Activated CD8-positive, alpha-beta memory T cell treated with anti-CD3 and anti-CD28 coated beads for 36 hours (primary cell): ENCODE measurements around the gene EMC8. TPM values are rescaled to one million over a fixed set of nuclear protein-coding genes. Genes with fewer than 3 reads are reported as not detected.

Source experiments
- CTCF ChIA-PET: fragments of 350-600 bp; sonication (Branson Sonifier 250); formaldehyde crosslinking; loops from one replicate; lab custom pipeline; 2021; ENCODE audit warnings: antibody characterized with exemption; lab: Charles Lee
- POLR2A ChIA-PET: fragments of 350-600 bp; sonication (Branson Sonifier 250); formaldehyde crosslinking; loops from one replicate; lab custom pipeline; 2021; ENCODE audit warnings: antibody characterized with exemption; lab: Charles Lee
- total RNA-seq, 2 experiments: library from RNA; stranded (reverse); gene quantifications; one replicate each; pipeline ENCODE4 v1.2.3, GENCODE V29; 2021

The EMC8 gene
- total RNA-seq, 2 experiments from 2014 or later, result 47.3 to 50.7 TPM

DNA sequence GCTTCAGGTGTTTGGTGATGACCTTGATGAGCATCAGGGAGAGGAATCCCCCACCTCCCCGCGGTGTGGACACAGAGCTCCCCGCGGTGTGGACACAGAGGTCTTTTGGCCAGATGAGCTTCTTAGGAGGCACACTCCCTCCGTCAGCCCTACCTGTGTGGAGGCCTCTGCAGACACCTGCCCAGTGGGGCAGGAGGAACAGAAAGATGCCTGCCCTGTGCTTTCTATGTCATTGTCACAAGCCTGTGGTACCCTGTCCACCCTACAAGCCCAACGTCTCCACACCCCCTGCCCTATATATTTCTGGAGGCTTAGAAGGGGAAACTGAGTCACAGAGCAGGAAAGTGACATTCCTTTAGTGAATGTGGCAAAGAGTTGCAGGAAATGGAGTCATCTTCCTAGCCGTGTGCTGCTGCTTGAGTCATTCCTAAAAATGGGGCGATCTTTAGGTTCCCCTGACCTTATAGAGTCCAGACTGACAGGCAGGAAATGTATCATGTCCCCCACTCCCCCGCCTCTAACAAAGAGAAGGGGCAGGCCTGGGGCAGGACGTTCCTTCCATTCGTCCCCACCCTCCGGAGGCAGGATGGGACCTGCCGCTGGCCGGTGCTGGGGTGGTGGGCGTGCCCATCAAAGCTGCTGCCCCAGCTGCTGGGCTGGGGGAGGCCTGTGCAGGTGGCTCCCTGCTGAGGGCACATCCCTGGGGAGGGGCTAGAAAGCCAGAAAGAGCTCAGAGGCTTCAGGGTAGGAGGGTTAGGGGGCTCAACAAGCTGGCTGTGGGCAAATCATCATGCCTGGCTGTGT is 47.4 kb downstream of the EMC8 start:
- POLR2A ChIA-PET, result no interaction called here
- CTCF ChIA-PET, result interaction anchor here (0.9 kb wide), 1 partner anchor 69 kb away, joined by 3 read pairs; no protein-coding TSS in a partner anchor

DNA sequence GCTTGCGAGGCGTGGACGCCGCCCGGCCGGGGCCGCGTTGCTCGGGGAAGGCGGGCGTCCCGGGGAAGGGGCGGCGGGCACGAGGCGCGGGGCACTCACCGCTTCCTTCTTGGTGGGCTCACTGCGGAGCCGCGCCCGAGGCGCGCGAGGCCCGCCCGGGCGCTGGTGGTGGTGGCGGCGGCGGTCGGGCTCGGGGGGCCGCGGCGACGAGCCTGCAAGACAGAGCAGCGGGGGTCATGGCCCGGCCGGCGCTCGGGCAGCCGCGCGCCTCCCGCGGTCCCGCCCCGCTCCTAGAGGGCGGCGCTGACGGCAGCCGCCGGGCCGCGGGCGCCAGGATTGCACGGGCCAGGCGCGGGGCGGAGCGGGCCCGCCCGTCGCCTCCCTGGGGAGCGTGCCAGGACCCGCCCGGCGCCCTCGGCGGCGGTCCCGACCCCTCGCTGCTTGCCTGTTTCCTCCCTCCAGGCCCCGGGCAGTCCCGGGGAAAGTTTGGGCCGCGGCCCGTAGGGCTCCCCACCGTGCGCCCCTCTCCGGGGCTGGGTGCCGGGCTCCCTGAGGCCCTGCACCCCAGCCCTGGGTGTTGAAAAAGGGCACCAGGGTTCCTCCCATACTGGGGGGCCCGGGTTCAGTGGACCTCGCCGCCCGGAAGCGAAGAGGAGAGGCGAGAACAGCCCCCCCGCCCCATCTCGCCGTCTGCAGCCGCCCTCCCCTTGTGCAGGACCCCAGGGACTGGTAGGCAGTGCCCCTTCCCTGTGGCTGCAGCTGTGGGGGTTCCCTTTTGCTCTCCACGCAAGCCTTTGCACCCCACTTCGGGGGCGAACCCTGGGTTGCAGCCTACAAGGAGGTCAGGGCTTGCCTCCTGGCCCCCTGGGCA is 48.3 kb downstream of the EMC8 start, which contains the start of gene C16orf74:
C16orf74 (minus strand) TSS at position 270 of the 871 bp plus-strand sequence. CDS start 15,879 bp downstream, outside the sequence.
- CTCF ChIA-PET, result no interaction called here
- POLR2A ChIA-PET, result no interaction called here

GRCh38 chr16:85750146-85750826 is 49.1 kb downstream of the EMC8 start:
- ChIA-PET POLR2A (no interaction called here), CTCF (no interaction called here)

- POLR2A ChIA-PET, result no interaction called here
- CTCF ChIA-PET, result no interaction called here
Measured at GRCh38 chr16:85749771-85750145, 49.6 kb downstream of the EMC8 start.

GRCh38 chr16:85746460-85747215 is 52.7 kb downstream of the EMC8 start:
- ChIA-PET POLR2A (no interaction called here), CTCF (interaction anchor here (0.7 kb wide), 1 partner anchor 29 kb away, joined by 3 read pairs; no protein-coding TSS in a partner anchor)

GRCh38 chr16:85738923-85739715 is 60.2 kb downstream of the EMC8 start:
- ChIA-PET POLR2A (no interaction called here), CTCF (interaction anchor here (0.8 kb wide), 1 partner anchor 268 kb away, joined by 3 read pairs; no protein-coding TSS in a partner anchor)

DNA sequence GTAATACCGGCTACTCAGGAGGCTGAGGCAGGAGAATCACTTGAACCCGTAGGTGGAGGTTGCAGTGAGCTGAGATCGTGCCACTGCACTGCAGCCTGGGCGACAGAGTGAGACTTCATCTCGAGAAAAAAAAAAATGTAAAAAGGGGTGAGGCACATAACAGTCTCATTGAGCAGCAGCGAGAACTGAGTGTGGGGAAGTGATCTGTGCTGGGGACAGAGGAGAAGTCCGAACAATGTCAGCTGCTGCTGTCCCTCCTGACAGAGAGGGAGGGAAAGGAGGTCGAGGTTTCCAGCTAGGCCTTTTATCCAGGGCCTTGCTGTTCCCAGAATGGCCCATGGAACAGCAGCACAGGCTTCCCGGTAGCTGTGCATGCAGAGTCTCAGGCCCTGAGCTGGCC is 62.4 kb downstream of the EMC8 start:
- ChIA-PET POLR2A (no interaction called here), CTCF (interaction anchor here (0.8 to 3.0 kb wide), 2 partner anchors 20 to 246 kb away, joined by 3 to 16 read pairs; no protein-coding TSS in a partner anchor)

- ChIA-PET POLR2A (interaction anchor here (0.7 kb wide), 1 partner anchor 285 kb away, joined by 4 read pairs; no protein-coding TSS in a partner anchor), CTCF (interaction anchor here (3.0 kb wide), 1 partner anchor 19 kb away, joined by 16 read pairs; no protein-coding TSS in a partner anchor)
Measured at GRCh38 chr16:85735946-85736345, 63.4 kb downstream of the EMC8 start.

DNA sequence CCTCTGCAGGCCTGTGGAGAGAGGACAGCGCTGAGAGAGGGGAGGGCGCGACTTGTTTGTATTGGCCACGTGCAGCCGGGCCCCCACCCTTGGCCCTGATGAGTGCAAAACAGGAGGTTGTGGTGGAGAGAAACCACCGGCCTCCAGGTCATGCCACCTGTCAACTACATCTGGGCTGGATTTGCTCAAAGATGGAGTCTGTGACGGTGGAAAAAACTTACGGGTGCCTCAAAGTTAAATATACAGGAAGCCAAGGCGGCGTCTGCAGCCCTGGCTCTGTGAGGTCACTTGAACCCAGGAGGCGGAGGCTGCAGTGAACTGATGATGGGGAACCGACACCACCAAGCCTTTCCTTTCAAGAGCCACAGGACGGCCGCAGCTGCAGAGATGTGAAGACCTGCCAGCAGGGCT is 64.1 kb downstream of the EMC8 start:
- CTCF ChIA-PET, result no interaction called here
- POLR2A ChIA-PET, result interaction anchor here (0.7 kb wide), 1 partner anchor 284 kb away, joined by 4 read pairs; no protein-coding TSS in a partner anchor

GRCh38 chr16:85734311-85735017 is 64.9 kb downstream of the EMC8 start:
- POLR2A ChIA-PET, result no interaction called here
- CTCF ChIA-PET, result interaction anchor here (0.7 kb wide), 1 partner anchor 14 kb away, joined by 5 read pairs; no protein-coding TSS in a partner anchor

- CTCF ChIA-PET, result interaction anchor here (0.7 kb wide), 1 partner anchor 14 kb away, joined by 5 read pairs; no protein-coding TSS in a partner anchor
- POLR2A ChIA-PET, result no interaction called here
Measured at GRCh38 chr16:85733839-85734170, 65.5 kb downstream of the EMC8 start.

DNA sequence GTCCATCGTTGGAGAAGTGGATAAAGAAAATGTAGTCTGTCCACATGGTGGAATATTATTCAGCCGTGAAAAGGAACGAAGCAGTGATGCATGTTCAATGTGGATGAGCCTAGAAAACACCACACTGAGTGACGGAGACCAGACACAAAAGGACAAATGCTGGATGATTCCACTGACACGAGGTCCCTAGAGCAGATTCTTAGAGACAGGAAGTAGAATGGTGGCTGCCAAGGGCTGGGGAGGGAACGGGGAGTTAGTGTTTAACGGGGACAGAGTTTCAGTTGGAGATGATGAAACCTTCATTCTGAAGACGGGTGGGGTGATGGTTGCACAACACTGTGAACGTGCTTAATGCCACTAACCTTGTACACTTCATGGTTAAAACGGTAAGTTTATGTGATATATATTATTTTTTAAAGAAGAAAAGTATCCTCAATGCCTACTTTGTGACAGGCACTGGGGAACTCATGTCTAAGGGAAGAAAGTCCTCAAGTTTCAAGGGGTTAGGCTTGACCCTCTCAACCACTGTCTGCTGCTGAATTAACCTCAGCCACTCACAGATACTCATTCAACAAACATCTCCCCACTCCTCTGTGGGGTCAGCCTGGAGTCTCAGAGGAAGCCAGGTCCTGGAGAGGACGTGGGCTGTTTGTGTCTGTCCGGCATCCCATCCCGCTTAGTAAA is 66.0 kb downstream of the EMC8 start:
- ChIA-PET CTCF (no interaction called here), POLR2A (no interaction called here)

- POLR2A ChIA-PET, result no interaction called here
- CTCF ChIA-PET, result interaction anchor here (1.1 kb wide), 1 partner anchor 9 kb away, joined by 3 read pairs; no protein-coding TSS in a partner anchor
Measured at GRCh38 chr16:85731179-85731578, 68.2 kb downstream of the EMC8 start.

DNA sequence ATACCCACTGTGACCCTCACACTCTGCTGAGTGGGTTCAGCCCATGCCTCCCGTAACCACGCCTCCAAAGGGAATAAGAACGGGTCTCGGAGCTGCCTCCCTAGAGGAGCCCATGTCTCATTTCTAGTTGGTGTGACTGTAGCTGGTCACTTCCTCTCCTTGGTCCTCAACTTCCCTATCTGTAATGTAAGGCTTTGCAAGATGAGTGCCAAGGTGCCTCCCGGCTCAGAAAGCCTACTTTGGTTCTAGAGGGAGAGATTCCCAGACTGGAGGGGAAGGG is 69.2 kb downstream of the EMC8 start:
- CTCF ChIA-PET, result interaction anchor here (0.9 kb wide), 1 partner anchor 10 kb away, joined by 3 read pairs; no protein-coding TSS in a partner anchor
- POLR2A ChIA-PET, result no interaction called here

DNA sequence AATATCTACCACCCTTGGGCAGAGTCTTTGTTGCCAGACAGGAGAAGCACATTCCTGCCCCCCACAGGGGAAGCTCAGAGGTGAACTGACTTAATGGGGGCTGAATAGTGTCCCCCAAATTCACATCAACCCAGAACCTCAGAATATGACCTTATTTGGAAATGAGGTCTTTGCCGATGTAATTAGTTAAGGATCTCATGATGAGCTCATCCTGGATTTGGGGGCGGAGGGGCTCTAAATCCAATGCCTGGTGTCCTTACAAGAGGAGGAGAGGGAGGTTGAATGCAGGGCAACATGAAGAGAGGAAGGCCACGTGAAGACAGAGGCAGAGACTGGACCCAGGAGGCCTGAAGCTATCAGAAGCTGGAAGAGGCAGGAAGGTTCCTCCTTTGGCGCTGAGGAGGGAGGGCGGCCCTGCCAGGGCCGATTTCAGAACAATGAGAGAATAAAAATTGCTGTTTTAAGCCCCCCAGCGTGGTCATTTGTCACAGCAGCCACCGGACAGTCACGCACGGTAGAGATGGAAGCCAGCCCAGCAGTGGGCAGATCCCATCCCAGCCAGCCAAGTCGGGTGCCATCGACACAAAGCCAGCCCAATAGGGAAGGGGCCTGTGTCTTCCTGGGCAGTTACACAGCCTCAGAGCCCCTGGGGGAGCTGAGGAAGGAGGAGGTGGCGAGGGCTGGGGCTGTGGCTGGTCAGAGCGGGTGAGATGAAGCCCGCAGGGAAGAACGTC is 69.7 kb downstream of the EMC8 start:
- ChIA-PET POLR2A (no interaction called here), CTCF (interaction anchor here (0.9 kb wide), 1 partner anchor 9 kb away, joined by 3 read pairs; no protein-coding TSS in a partner anchor)

GRCh38 chr16:85728879-85729278 is 70.5 kb downstream of the EMC8 start:
- ChIA-PET POLR2A (no interaction called here), CTCF (no interaction called here)
